Neural progenitor cell (in vitro differentiated cells): ENCODE data around the gene KRT33A.
"Not testable (repeated sequence)": the region's sequence is repeated elsewhere in the genome, so short reads cannot be mapped to it uniquely, and the experiment has no call there.

ENCODE experiments used
- EZH2 ChIP-seq: fragments of 200-600 bp; sonication (generic); IDR thresholded peaks from 2 replicates; pipeline ENCODE4 v1.6.1; 2017; ENCODE audit warnings: antibody characterized with exemption, mild to moderate bottlenecking, moderate library complexity
- EZH2phosphoT487 ChIP-seq: fragments of 200-600 bp; sonication (generic); IDR thresholded peaks from 2 replicates; pipeline ENCODE4 v1.6.1; 2017; ENCODE audit warnings: antibody characterized with exemption
- TF ChIP-seq, protein P1 (sequence below): fragments of 200-600 bp; sonication (generic); IDR thresholded peaks from 2 replicates; pipeline ENCODE4 v1.5.1; 2017; ENCODE audit warnings: antibody characterized with exemption, mild to moderate bottlenecking

DNA sequence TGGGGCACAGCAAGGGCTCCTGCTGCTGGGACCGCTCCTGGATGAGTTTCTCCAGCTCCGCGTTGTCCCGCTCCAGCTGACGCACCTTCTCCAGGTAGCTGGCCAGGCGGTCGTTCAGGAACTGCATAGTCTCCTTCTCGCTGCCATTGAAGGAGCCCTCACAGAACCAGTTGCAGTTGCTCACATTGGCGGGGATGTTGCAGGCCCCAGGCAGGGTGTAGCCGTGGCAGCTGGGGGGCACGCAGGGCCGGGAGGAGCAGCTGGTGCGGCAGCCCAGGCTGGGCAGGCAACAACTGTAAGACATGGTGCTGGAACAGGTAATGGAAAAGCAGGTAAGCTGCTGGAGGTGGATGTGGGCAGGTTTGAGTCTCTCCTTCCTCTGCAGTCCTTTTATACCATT, 31.3 kb upstream of the KRT33A start, which contains the start of gene KRT34:
- TF ChIP-seq, protein P1, sequence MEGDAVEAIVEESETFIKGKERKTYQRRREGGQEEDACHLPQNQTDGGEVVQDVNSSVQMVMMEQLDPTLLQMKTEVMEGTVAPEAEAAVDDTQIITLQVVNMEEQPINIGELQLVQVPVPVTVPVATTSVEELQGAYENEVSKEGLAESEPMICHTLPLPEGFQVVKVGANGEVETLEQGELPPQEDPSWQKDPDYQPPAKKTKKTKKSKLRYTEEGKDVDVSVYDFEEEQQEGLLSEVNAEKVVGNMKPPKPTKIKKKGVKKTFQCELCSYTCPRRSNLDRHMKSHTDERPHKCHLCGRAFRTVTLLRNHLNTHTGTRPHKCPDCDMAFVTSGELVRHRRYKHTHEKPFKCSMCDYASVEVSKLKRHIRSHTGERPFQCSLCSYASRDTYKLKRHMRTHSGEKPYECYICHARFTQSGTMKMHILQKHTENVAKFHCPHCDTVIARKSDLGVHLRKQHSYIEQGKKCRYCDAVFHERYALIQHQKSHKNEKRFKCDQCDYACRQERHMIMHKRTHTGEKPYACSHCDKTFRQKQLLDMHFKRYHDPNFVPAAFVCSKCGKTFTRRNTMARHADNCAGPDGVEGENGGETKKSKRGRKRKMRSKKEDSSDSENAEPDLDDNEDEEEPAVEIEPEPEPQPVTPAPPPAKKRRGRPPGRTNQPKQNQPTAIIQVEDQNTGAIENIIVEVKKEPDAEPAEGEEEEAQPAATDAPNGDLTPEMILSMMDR = not testable (repeated sequence)
- not testable (repeated sequence) for TF ChIP-seq EZH2, EZH2phosphoT487
